HG03354 (cell line): ENCODE measurements around the gene NAA60.

Experiments
- ATAC-seq: cut with Tn5 transposase; IDR thresholded peaks from one replicate; pipeline ENCODE4 v1.9.1; 2021; ENCODE audit warnings: mild to moderate bottlenecking; ENCODE audit not compliant: unreplicated experiment, poor library complexity, severe bottlenecking

Gene NAA60

GRCh38 chr16:3443108-3444031 is at the start of gene NAA60, which contains the start of gene ZNF597:
Gene NAA60 (plus strand): TSS chr16:3443680. CDS start chr16:3476228, 32,548 bp downstream.
Gene ZNF597 (minus strand): TSS chr16:3443504. CDS start chr16:3443153, 351 bp downstream.
- ATAC-seq = peak; percentile 86

GRCh38 chr16:3400446-3400778 is 43.1 kb upstream of the NAA60 start:
- ATAC-seq = no peak

GRCh38 chr16:3400779-3401688 is 42.4 kb upstream of the NAA60 start, which contains the start of the genes ZNF174 and ZSCAN32:
Gene ZNF174 (plus strand): TSS chr16:3401215. CDS start chr16:3402005, 790 bp downstream.
Gene ZSCAN32 (minus strand): TSS chr16:3401004. CDS start chr16:3397557, 3,447 bp downstream.
- ATAC-seq = peak; percentile 96

- ATAC-seq = no peak
Measured at GRCh38 chr16:3401719-3402397, 41.6 kb upstream of the NAA60 start.

GRCh38 chr16:3408561-3409197 is 34.8 kb upstream of the NAA60 start:
- ATAC-seq = no peak

GRCh38 chr16:3413730-3414379 is 29.6 kb upstream of the NAA60 start:
- ATAC-seq = no peak

GRCh38 chr16:3431779-3432219 is 11.7 kb upstream of the NAA60 start:
- no peak for ATAC-seq

- no peak for ATAC-seq
Measured at GRCh38 chr16:3434373-3434772, 9.1 kb upstream of the NAA60 start.

- no peak for ATAC-seq
Measured at GRCh38 chr16:3439637-3440036, 3.8 kb upstream of the NAA60 start.

- peak; percentile 33 for ATAC-seq
Measured at GRCh38 chr16:3444032-3444388, 530 bp downstream of the NAA60 start.

GRCh38 chr16:3454093-3454492 is 10.6 kb downstream of the NAA60 start:
- no peak for ATAC-seq

GRCh38 chr16:3454631-3455147 is 11.2 kb downstream of the NAA60 start:
- ATAC-seq = no peak

- ATAC-seq = peak; percentile 79
Measured at GRCh38 chr16:3457434-3458252, 14.2 kb downstream of the NAA60 start.

GRCh38 chr16:3458278-3458851 is 14.9 kb downstream of the NAA60 start:
- peak; percentile 28 for ATAC-seq

GRCh38 chr16:3458852-3459361 is 15.4 kb downstream of the NAA60 start:
- no peak for ATAC-seq

- ATAC-seq = no peak
Measured at GRCh38 chr16:3459401-3460090, 16.1 kb downstream of the NAA60 start.

- no peak for ATAC-seq
Measured at GRCh38 chr16:3460121-3460520, 16.6 kb downstream of the NAA60 start.
